GF-D8 (cell line): ENCODE data around the gene ZSCAN22.
"Not testable (repeated sequence)": the region's sequence is repeated elsewhere in the genome, so short reads cannot be mapped to it uniquely, and the experiment has no call there.

ENCODE experiments used
- DNase-seq: peaks from one replicate; lab custom pipeline; 2025; lab: John Stamatoyannopoulos, UW

Gene ZSCAN22

GRCh38 chr19:58326914-58327726, at the start of gene ZSCAN22:
Gene ZSCAN22, plus strand, starts transcription at chr19:58326994. Its CDS starts 7,809 bp downstream, at chr19:58334803.
- DNase-seq = peak; percentile 75

DNA sequence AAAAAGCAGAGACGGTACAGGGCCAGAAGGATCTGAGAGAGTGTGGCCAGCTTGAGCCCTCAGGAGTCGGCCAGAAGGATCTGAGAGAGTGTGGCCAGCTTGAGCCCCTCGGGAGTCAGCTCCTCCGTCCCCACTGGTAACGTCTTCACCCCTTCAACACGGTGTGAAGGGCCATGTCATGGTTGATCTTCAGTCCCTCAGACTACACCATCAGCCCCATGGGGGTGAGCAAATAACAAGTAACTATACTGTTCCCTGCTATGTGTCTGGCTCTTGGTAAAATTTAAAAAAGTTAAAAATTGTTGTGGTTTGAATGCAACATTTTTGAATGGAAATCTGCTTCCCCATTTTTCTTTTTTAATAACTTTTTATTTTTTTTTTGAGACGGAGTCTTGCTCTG, 49.6 kb upstream of the ZSCAN22 start:
- DNase-seq = no peak

DNA sequence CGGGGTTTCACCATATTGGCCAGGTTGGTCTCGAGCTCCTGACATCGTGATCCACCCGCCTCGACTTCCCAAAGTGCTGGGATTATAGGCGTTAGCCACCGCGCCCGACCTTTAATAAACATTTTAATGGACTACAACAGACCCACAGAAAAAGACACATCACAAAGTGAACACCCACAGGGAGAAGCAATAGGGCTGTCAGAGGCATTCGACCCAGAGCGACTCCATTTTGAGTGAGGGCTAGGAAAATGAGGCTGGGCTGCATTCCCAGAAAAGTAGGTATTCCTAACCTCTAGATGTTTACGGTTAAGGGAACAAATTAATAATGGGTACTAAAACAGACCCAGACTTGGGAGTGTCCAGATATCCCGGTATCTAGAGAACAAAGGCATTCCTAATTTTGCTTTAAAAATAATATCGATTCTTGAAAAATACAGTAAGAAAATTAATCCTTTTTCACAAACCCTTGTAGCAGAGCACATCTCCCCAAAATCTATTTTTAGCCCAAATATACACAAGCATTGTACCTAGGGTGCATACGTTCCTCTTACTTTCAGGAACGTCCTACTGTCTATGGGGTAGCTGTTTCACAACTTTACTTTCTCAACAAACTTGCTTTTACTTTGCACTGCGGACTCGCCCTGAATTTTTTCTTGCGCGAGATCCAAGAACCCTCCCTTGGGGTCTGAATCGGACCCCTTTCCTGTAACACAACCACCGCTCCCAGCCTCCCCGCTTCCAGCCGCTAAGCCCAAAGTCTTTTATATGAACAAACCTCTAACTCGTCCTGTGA, 48.9 kb upstream of the ZSCAN22 start:
- peak; percentile 46 for DNase-seq

- DNase-seq = peak; percentile 95
Measured at GRCh38 chr19:58278541-58279041, 48.2 kb upstream of the ZSCAN22 start, which contains the start of gene ZNF8. Gene ZNF8, plus strand, starts transcription at chr19:58278955. Its CDS starts 127 bp downstream, at chr19:58279082.

GRCh38 chr19:58279042-58279924, 47.5 kb upstream of the ZSCAN22 start:
- no peak for DNase-seq

GRCh38 chr19:58279925-58280316, 46.9 kb upstream of the ZSCAN22 start:
- no peak for DNase-seq

DNA sequence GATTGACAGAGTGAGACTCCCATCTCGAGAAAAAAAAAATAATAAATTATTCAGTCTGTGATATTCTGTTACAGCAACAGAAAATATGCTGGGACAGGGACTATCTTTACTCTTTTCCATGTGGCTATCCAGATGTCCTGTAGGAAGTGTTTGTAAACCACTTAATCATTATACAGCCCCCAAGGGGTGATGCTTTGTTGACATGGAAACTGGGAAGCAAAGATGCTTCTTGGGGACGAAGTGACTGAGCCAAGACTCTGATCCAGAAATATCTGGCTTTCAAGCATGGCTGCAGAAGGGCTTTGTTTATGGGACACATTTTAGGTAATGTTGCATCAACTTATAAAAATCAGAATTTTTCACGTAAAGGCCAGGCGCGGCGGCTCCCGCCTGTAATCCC, 42.6 kb upstream of the ZSCAN22 start:
- no peak for DNase-seq

- DNase-seq = no peak
Measured at GRCh38 chr19:58291943-58292342, 34.9 kb upstream of the ZSCAN22 start.

DNA sequence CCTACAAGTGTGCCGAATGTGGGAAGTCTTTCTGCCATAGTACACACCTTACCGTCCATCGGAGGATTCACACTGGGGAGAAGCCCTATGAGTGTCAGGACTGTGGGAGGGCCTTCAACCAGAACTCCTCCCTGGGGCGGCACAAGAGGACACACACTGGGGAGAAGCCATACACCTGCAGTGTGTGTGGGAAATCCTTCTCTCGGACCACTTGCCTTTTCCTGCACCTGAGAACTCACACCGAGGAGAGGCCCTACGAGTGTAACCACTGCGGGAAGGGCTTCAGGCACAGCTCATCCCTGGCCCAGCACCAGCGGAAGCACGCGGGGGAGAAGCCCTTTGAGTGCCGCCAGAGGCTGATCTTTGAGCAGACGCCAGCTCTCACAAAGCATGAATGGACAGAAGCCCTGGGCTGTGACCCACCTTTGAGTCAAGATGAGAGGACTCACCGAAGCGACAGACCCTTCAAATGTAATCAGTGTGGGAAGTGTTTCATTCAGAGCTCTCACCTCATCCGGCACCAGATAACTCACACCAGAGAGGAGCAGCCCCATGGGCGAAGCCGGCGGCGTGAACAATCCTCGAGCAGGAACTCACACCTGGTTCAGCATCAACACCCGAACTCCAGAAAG, 31.9 kb upstream of the ZSCAN22 start:
- no peak for DNase-seq

DNA sequence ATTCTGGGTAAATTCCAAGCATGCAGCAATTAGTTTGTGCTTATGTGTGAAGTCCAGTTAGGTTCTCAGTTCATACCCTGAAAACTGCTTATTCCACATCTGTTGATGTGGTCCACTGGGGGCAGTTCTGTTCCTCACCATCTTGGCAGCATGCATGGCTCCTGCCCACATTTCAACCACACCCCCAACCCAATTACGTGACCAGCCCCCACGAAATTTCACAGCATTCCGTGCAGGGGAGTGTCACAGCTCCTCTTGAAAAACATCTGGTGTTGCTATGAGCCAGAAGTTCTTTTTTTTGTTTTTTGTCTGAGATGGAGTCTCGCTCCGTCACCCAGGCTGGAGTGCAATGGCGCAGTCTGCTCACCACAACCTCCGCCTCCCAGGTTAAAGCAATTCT, 30.7 kb upstream of the ZSCAN22 start:
- no peak for DNase-seq

- DNase-seq = no peak
Measured at GRCh38 chr19:58300620-58301019, 26.2 kb upstream of the ZSCAN22 start.

DNA sequence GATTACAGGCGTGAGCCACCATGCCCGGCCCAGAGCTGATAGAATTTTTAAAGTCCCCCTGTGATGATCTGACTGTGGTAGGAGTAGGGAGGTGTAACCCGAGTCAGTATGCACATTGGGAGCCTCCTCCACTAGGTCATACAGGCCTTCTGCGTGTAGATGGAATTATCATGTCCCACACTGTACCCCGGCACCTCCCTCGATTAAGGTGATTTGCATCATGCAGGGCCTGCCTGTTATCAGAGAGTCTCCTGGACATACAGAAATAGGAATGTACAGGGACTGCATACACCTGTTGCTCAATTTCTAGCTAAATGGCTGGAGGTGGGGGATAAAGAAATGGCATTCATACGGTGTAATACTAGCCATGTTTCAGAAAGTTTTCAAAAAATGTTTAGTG, 22.5 kb upstream of the ZSCAN22 start:
- DNase-seq = no peak

- no peak for DNase-seq
Measured at GRCh38 chr19:58304748-58305064, 22.1 kb upstream of the ZSCAN22 start.

DNA sequence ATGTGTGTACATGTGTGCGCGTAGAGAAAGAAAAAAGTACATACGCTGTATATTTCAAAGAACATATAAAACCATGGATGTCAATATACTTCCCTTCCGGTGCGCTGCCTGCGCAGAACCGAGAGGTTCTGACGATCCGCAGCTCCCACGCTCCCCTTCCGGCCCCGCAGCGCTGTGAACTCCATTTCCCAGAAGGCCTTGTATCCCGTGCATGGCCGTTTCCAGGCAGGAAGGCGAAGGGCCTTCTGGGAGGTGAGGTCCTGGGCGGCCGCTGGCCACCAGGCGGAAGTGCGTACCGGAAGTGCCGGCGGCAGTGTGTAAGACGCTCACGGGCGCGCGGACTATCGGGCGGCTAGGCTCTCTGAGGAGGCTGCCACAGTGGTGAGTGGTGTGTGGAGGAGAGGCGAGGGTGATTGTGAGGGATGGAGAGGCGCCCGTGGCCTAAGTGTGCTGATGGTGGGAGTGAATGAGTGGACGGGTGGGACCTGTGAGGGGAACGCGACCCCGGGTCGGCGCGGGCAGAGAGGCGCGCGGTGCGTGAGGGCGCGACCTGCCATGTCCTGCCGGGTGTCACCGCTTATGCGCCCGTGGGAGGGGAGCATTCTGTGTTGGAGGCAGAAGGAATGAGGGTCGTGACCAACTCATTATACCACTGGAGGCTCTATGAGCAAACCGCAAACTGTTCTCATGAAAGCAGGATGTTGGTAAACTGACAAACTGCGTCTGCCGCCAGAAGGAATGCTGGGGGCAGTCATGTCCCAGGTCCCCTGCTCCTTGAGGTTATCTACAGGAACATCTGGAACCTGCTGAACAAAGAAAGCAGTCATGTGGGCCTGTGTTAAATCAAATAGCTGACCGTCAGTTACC, 21.5 kb upstream of the ZSCAN22 start, which contains the start of gene ERVK3-1:
ERVK3-1 (plus strand) TSS at position 313 of the 867 bp plus-strand sequence. CDS start 6,792 bp downstream, outside the sequence.
- peak; percentile 94 for DNase-seq

DNA sequence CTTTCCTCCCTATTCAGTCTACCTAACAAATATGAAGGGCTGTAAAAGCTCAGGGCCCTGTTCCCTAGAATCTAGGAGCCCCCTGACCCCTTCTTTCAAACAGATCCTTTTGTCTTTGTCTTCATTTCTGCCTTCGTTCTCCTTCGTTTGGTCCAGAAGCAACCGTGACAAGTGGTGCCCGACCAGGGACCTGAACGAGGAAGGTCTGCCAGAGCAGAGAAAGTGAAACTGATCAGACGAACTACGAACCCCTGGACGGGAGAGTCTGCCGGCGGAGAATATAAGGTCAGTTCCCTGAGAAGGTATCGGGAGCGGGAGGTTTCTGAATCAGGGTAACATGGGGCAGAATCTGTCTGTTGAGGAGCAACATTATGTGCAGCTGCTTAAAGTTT, 20.9 kb upstream of the ZSCAN22 start:
- no peak for DNase-seq

DNA sequence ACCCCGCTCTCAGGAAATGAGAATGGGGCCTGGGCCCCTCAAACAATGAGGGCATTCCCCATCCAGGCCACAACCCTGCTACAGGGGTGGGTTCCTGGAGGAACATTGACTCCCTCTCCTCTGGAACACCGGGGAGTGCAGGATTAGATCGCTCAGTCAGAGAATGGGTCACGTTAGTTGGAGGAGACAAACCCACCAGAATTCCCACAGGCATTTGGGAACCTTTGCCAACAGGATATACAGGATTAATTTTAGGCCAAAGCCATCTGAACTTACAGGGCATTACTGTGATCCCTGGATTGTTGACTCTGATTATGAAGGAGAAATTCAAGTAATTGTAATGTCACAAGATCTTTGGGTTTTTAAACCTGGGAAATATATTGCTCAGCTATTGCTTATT, 19.1 kb upstream of the ZSCAN22 start:
- no peak for DNase-seq

GRCh38 chr19:58310685-58311084, 16.1 kb upstream of the ZSCAN22 start:
- DNase-seq = not testable (repeated sequence)

DNA sequence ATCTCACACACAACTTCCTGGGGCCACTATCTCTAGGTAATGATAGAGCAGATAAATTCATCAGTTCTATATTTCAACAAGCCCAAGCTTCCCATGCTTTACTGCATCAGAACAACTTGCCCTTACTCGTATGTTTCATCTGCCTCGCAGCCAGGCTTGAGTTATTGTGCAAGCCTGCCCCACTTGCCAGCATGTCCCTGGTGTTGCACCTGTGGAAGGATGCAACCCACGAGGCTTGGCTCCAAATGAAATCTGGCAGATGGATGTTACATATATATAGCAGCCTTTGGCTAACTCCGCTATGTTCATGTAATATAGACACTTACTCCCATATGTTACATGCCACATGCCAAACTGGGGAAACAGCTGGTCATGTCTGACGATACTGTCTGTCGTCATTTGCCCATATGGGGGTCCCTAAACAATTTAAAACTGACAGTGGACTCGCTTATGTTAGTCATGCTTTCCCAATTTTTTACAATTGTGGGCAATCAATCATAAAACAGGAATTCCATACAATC, 15.4 kb upstream of the ZSCAN22 start:
- DNase-seq = no peak

DNA sequence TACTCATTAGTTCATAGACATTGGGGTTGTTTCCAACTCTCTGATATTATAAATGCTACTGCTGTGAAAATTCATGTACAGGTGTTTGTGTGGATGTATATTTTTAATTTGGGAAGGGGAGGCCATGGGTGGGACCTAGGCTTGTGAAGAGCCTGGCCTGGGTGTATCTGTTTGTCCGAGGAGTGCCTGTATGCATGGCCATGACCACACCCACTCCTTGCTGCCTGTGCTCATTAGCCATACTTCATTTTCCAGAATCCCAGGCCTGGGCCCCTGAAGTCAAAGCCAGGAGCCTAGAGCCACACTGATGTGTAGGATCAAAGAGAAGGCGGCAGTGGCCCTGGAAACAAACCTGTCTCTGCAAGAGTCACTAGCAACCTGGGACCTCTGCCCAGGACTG, 11.2 kb upstream of the ZSCAN22 start:
- no peak for DNase-seq

GRCh38 chr19:58317476-58318072, 9.2 kb upstream of the ZSCAN22 start:
- no peak for DNase-seq
